ENCODE data around the gene SACM1L.
A peak's percentile ranks its signal among the peaks of the same experiment; 100 is the strongest.
"Not testable (repeated sequence)": the region's sequence is repeated elsewhere in the genome, so short reads cannot be mapped to it uniquely, and the experiment has no call there.

Gene SACM1L

GRCh38 chr3:45693941-45694521 lies 4.8 kb downstream of the SACM1L start (continued):
- TF ChIP-seq ZNF692 (tag by site-specific recombination; IDR thresholded peaks at IDR 0.05) (0 out of 2 replicates have a peak, but pooled peaks have one; percentile 44), SETDB1 (IDR thresholded peaks at IDR 0.05; ENCODE audit: insufficient read length, low read length) (no peak), ZNF214 (tag by site-specific recombination; IDR thresholded peaks at IDR 0.05; ENCODE audit: borderline replicate concordance) (peak; percentile 64; the same call in 1 of the 2 replicates), CTCF (tag by site-specific recombination; IDR thresholded peaks at IDR 0.05) (no peak), ZBTB48 (tag by site-specific recombination; IDR thresholded peaks at IDR 0.05) (no peak), ZNF112 (tag by site-specific recombination; IDR thresholded peaks at IDR 0.05) (no peak), BCL11B (tag by site-specific recombination; IDR thresholded peaks at IDR 0.05; ENCODE audit: low read depth) (no peak), ZFP69B (tag by site-specific recombination; IDR thresholded peaks at IDR 0.05) (no peak), ZNF629 (tag by site-specific recombination; IDR thresholded peaks at IDR 0.05) (peak; percentile 62), BCL11A (tag by site-specific recombination; IDR thresholded peaks at IDR 0.05; ENCODE audit: low read depth) (no peak)
- TF ChIP-seq, protein P1, sequence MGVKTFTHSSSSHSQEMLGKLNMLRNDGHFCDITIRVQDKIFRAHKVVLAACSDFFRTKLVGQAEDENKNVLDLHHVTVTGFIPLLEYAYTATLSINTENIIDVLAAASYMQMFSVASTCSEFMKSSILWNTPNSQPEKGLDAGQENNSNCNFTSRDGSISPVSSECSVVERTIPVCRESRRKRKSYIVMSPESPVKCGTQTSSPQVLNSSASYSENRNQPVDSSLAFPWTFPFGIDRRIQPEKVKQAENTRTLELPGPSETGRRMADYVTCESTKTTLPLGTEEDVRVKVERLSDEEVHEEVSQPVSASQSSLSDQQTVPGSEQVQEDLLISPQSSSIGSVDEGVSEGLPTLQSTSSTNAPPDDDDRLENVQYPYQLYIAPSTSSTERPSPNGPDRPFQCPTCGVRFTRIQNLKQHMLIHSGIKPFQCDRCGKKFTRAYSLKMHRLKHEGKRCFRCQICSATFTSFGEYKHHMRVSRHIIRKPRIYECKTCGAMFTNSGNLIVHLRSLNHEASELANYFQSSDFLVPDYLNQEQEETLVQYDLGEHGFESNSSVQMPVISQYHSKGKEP (tag by site-specific recombination; IDR thresholded peaks at IDR 0.05), result no peak
- TF ChIP-seq, protein P2, sequence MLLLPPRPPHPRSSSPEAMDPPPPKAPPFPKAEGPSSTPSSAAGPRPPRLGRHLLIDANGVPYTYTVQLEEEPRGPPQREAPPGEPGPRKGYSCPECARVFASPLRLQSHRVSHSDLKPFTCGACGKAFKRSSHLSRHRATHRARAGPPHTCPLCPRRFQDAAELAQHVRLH (tag by site-specific recombination; IDR thresholded peaks at IDR 0.05), result no peak
- TF ChIP-seq, protein P3, sequence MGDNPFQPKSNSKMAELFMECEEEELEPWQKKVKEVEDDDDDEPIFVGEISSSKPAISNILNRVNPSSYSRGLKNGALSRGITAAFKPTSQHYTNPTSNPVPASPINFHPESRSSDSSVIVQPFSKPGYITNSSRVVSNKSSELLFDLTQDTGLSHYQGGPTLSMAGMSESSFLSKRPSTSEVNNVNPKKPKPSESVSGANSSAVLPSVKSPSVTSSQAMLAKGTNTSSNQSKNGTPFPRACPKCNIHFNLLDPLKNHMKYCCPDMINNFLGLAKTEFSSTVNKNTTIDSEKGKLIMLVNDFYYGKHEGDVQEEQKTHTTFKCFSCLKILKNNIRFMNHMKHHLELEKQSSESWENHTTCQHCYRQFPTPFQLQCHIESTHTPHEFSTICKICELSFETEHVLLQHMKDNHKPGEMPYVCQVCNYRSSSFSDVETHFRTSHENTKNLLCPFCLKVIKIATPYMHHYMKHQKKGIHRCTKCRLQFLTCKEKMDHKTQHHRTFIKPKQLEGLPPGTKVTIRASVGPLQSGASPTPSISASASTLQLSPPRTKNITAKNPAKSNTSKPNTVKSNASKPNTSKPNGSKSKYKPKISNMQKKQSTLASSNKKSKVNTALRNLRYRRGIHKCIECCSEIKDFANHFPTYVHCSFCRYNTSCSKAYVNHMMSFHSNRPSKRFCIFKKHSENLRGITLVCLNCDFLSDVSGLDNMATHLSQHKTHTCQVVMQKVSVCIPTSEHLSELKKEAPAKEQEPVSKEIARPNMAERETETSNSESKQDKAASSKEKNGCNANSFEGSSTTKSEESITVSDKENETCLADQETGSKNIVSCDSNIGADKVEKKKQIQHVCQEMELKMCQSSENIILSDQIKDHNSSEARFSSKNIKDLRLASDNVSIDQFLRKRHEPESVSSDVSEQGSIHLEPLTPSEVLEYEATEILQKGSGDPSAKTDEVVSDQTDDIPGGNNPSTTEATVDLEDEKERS (tag by site-specific recombination; IDR thresholded peaks at IDR 0.05), result no peak

DNA sequence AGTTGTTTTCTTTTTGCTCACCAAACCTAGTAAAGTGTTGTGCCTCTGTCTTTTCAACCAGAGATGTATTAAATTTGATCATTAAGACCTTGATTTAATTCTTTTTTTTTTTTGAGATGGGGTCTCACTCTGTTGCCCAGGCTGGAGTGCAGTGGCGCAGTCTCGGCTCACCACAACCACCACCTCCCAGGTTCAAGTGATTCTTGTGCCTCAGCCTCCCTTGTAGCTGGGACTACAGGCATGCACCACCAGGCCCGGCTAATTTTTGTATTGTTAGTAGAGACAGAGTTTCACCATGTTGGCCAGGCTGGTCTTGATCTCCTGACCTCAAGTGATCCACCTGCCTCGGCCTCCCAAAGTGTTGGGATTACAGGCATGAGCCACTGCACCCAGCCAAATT lies 6.0 kb downstream of the SACM1L start:
- 0 out of 2 replicates have a peak, but pooled peaks have one; percentile 23 for TF ChIP-seq ZNF121 (tag by site-specific recombination; IDR thresholded peaks at IDR 0.05)
- POLR2A ChIA-PET; H3K4me3 ChIP-seq (ENCODE audit: low read depth, low read length); H3K27ac ChIP-seq (ENCODE audit: extremely low read depth, low read depth, low read length); H3K4me1 ChIP-seq (ENCODE audit: control insufficient read depth, insufficient read depth, low read length); H3K9me3 ChIP-seq (ENCODE audit: control insufficient read depth, insufficient read depth, low read depth, low read length); CTCF ChIA-PET: not testable (repeated sequence)
- peaks cover 0 to 30% of the 10 kb centered on the region in 2 experiments; a peak in 1 of 3 replicates for H3K36me3 ChIP-seq (ENCODE audit: control insufficient read depth in 2 of 2, insufficient read depth in 1 of 2, low read length in 2 of 2)

Data from HEK293 (cell line).